CD4-positive, alpha-beta T cell (primary cell): Measurements from ENCODE around the gene RBM17. TPM values are rescaled to one million over a fixed set of nuclear protein-coding genes. Genes with fewer than 3 reads are reported as not detected.
"Not testable (repeated sequence)": the region's sequence is repeated elsewhere in the genome, so short reads cannot be mapped to it uniquely, and the experiment has no call there.

Experiments
- ATAC-seq: fragments of 200-7000 bp; cut with Tn5 transposase; one replicate; pipeline ENCODE4 v1.10.0; 2022; ENCODE audit warnings: mild to moderate bottlenecking; ENCODE audit not compliant: poor library complexity
- CTCF ChIA-PET: fragments of 350-600 bp; sonication (Branson Sonifier 250); formaldehyde crosslinking; loops from one replicate; lab custom pipeline; 2021; ENCODE audit warnings: antibody characterized with exemption, inconsistent platforms; lab: Charles Lee
- POLR2A ChIA-PET: fragments of 350-600 bp; sonication (Branson Sonifier 250); formaldehyde crosslinking; loops from one replicate; lab custom pipeline; 2021; ENCODE audit warnings: antibody characterized with exemption, inconsistent platforms; lab: Charles Lee
- DNase-seq, 14 experiments: peaks; one replicate each; pipeline ENCODE4 v3.0.0-alpha.2; 2013 to 2020; ENCODE audit warnings: mixed read lengths in 2 of 14
- H3K27ac ChIP-seq, 2 donors: one replicate each; pipeline versions ENCODE4 v1.5.1 to v1.7.0; 2013; ENCODE audit warnings: low read length in 2 of 2, low read depth in 1 of 2, mild to moderate bottlenecking in 1 of 2
- H3K27me3 ChIP-seq, 2 experiments: 1 replicate in 1 of 2; 2 replicates in 1 of 2; pipeline versions ENCODE4 v1.6.1 to v1.7.0; 2013; ENCODE audit warnings: low read length in 2 of 2, control low read depth in 1 of 2, mild to moderate bottlenecking in 1 of 2, moderate library complexity in 1 of 2; ENCODE audit not compliant: insufficient read depth in 2 of 2, control insufficient read depth in 1 of 2
- H3K36me3 ChIP-seq: one replicate; pipeline ENCODE4 v1.6.1; 2013; ENCODE audit warnings: low read length, control low read depth; ENCODE audit not compliant: insufficient read depth
- H3K4me1 ChIP-seq: one replicate; pipeline ENCODE4 v1.6.1; 2013; ENCODE audit warnings: low read length, control low read depth; ENCODE audit not compliant: insufficient read depth
- H3K4me3 ChIP-seq: one replicate; pipeline ENCODE4 v1.5.1; 2013; ENCODE audit warnings: mild to moderate bottlenecking, low read length, moderate library complexity
- H3K9me3 ChIP-seq, 2 experiments: 1 replicate in 1 of 2; 2 replicates in 1 of 2; pipeline versions ENCODE4 v1.6.1 to v1.7.0; 2013; ENCODE audit warnings: low read length in 2 of 2, mild to moderate bottlenecking in 2 of 2, control low read depth in 1 of 2, moderate library complexity in 1 of 2; ENCODE audit not compliant: control insufficient read depth in 1 of 2, insufficient read depth in 1 of 2
- H3K27ac Mint-ChIP-seq: one replicate; pipeline ENCODE4 v1.8.0; 2020; ENCODE audit warnings: mixed read lengths
- H3K27me3 Mint-ChIP-seq: one replicate; pipeline ENCODE4 v1.8.0; 2021; ENCODE audit warnings: mixed read lengths
- H3K36me3 Mint-ChIP-seq: one replicate; pipeline ENCODE4 v1.8.0; 2021; ENCODE audit warnings: low read depth, mixed read lengths
- H3K4me1 Mint-ChIP-seq: one replicate; pipeline ENCODE4 v1.8.0; 2021; ENCODE audit warnings: low read depth, mixed read lengths
- H3K4me3 Mint-ChIP-seq: one replicate; pipeline ENCODE4 v1.8.0; 2020; ENCODE audit warnings: mild to moderate bottlenecking, mixed read lengths
- H3K9me3 Mint-ChIP-seq: one replicate; pipeline ENCODE4 v1.8.0; 2020; ENCODE audit warnings: mixed read lengths
- intact Hi-C, 2 experiments: fragments of 100-400 bp; cut with DNase I in 1 of 2; cut with micrococcal nuclease in 1 of 2; formaldehyde crosslinking; loops; one replicate each; pipeline versions ENCODE4 v1.15.1 to v1.9.0; 2023 to 2025; cut with DNase I, micrococcal nuclease
- total RNA-seq, 174 experiments: library from RNA in 2 of 174; stranded (reverse) in 2 of 174; gene quantifications; one replicate each; pipeline ENCODE4 v1.2.3 and lab custom pipeline; 2021 to 2026
- TF ChIP-seq, protein P1 (sequence below): fragments of 200-600 bp; IDR thresholded peaks from one replicate; pipeline ENCODE4 v1.8.0; 2022; ENCODE audit warnings: antibody characterized with exemption, mild to moderate bottlenecking

RBM17 gene
- total RNA-seq, 2 experiments from 2014 or later, result 143 to 150 TPM

DNA sequence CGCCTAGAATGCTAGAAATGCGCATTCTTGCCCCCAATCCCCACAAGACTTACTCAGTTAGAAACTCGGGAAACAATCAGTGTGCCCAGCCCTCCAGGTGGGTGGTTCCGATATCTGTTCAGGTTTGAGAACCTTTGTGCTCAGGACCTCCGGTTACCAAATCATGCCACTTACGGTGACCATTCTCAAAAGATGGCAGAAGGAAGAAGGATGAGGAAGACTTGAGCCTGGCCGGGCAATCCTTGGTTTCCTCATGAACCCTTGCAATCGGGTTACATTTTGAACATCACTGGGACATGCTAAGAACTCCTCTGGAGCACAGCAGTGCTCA is 52.1 kb downstream of the RBM17 start:
- POLR2A ChIA-PET, result interaction anchor here (0.6 to 1.1 kb wide), 5 partner anchors 9 to 269 kb away, joined by 3 read pairs; no protein-coding TSS in a partner anchor
- CTCF ChIA-PET, result interaction anchor here (2.1 kb wide), 1 partner anchor 32 kb away, joined by 5 read pairs; no protein-coding TSS in a partner anchor
- intact Hi-C loops, result no loop called here

DNA sequence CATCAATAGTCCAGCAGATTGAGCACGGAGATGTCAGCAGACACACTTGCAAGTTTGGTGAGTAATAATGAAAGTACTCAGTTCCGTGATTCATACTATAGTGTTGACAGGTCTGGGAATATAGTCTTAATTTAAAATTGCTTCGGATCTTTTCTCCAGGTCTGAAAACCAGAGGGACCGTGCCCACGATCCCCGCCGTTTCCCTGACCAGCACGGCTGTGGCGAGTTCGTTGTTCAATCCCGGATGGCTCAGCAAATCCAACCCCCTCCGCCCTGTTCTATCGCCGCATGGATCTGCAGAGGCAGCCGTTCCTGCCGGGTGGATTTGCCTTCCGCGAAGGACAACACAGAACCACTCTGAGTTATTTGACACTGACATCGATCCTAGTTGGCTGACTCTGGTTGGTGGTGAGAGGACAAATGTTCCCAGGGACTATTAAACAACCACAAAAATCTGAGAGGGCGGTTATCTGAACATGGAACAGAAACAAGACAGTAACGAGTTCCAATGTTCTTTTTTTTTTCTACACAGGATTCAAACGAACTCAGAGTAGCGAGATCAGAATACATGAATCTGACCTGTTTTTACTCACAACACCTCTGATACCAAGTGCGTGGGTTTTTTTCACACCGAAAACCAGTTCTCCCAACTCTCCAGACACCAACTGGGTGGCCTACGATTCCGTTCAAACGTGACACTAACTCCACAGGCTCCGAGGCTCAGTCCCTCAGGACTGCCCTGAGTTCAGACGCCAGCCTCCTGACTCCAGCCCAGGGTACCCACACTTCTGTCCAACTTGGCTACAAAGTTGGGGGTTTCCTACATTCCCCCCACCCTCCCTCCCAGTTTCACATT is 52.7 kb downstream of the RBM17 start:
- CTCF ChIA-PET, result no interaction called here
- DNase-seq (peak in 4 of 14 experiments; percentile 36 to 69 (median 60)), ATAC-seq (no peak)
- H3K4me1 Mint-ChIP-seq, result peaks cover 42% of the 10 kb centered on the region
- TF ChIP-seq, protein P1, sequence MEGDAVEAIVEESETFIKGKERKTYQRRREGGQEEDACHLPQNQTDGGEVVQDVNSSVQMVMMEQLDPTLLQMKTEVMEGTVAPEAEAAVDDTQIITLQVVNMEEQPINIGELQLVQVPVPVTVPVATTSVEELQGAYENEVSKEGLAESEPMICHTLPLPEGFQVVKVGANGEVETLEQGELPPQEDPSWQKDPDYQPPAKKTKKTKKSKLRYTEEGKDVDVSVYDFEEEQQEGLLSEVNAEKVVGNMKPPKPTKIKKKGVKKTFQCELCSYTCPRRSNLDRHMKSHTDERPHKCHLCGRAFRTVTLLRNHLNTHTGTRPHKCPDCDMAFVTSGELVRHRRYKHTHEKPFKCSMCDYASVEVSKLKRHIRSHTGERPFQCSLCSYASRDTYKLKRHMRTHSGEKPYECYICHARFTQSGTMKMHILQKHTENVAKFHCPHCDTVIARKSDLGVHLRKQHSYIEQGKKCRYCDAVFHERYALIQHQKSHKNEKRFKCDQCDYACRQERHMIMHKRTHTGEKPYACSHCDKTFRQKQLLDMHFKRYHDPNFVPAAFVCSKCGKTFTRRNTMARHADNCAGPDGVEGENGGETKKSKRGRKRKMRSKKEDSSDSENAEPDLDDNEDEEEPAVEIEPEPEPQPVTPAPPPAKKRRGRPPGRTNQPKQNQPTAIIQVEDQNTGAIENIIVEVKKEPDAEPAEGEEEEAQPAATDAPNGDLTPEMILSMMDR, result no peak
- Histone ChIP-seq H3K9me3 (no peaks in the 10 kb centered on the region), H3K4me1 (peaks cover 69% of the 10 kb centered on the region), H3K36me3 (no peaks in the 10 kb centered on the region), H3K4me3 (peak overlapping the region; percentile 60), H3K27me3 (no peaks in the 10 kb centered on the region), H3K27ac (peak overlapping the region in 1 of 2 donors; percentile 57)
- no peaks in the 10 kb centered on the region for H3K9me3 Mint-ChIP-seq
- H3K27ac Mint-ChIP-seq, result peak overlapping the region; percentile 77
- intact Hi-C loops, result no loop called here
- H3K36me3 Mint-ChIP-seq, result no peaks in the 10 kb centered on the region
- H3K4me3 Mint-ChIP-seq, result peak overlapping the region; percentile 85
- POLR2A ChIA-PET, result no interaction called here
- no peaks in the 10 kb centered on the region for H3K27me3 Mint-ChIP-seq

More for the DNA sequence above, 52.1 kb downstream of the RBM17 start:
- DNase-seq (no peak), ATAC-seq (no peak)
- Mint-ChIP-seq H3K36me3 (no peaks in the 10 kb centered on the region), H3K4me1 (peaks cover 41% of the 10 kb centered on the region), H3K4me3 (peak overlapping the region; percentile 85), H3K9me3 (no peaks in the 10 kb centered on the region), H3K27me3 (no peaks in the 10 kb centered on the region), H3K27ac (peak overlapping the region; percentile 77)
- TF ChIP-seq, protein P1, result no peak
- H3K9me3 ChIP-seq, result no peaks in the 10 kb centered on the region
- H3K27me3 ChIP-seq, result no peaks in the 10 kb centered on the region
- peaks cover 69% of the 10 kb centered on the region for H3K4me1 ChIP-seq
- H3K4me3 ChIP-seq, result peak overlapping the region; percentile 60
- no peaks in the 10 kb centered on the region for H3K36me3 ChIP-seq
- peak overlapping the region in 1 of 2 donors; percentile 57 for H3K27ac ChIP-seq

DNA sequence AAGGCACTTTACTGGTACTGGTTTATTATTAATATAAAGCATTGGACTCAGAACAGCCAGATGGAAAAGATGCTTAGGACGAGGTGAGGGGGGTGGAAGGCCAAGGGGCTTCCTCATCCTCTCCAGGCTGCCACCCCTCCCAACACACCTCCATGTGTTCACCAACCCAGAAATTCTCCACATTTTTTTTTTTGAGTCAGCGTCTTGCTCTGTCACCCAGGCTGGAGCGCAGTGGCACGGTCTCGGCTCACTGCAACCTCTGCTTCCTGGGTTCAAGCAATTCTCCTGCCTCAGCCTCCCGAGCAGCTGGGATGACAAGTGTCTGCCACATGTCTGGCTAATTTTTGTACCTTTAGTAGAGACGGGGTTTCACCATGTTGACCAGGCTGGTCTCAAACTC is 53.4 kb downstream of the RBM17 start:
- H3K4me3 ChIP-seq, H3K36me3 Mint-ChIP-seq, H3K27me3 Mint-ChIP-seq, ATAC-seq, DNase-seq, H3K27me3 ChIP-seq, H3K27ac ChIP-seq, H3K9me3 ChIP-seq, intact Hi-C loops, H3K36me3 ChIP-seq, H3K9me3 Mint-ChIP-seq: not testable (repeated sequence)
- Mint-ChIP-seq H3K4me3 (peak overlapping the region; percentile 78), H3K4me1 (peaks cover 46% of the 10 kb centered on the region), H3K27ac (peak overlapping the region; percentile 77)
- ChIA-PET CTCF (interaction anchor here (1.5 kb wide), 1 partner anchor 9 kb away, joined by 5 read pairs; no protein-coding TSS in a partner anchor), POLR2A (interaction anchor here (1.3 kb wide), 1 partner anchor 21 kb away, joined by 3 read pairs; no protein-coding TSS in a partner anchor)
- H3K4me1 ChIP-seq, result peaks cover 69% of the 10 kb centered on the region
